Measurements from ENCODE around the gene SDC1.

Gene SDC1

DNA sequence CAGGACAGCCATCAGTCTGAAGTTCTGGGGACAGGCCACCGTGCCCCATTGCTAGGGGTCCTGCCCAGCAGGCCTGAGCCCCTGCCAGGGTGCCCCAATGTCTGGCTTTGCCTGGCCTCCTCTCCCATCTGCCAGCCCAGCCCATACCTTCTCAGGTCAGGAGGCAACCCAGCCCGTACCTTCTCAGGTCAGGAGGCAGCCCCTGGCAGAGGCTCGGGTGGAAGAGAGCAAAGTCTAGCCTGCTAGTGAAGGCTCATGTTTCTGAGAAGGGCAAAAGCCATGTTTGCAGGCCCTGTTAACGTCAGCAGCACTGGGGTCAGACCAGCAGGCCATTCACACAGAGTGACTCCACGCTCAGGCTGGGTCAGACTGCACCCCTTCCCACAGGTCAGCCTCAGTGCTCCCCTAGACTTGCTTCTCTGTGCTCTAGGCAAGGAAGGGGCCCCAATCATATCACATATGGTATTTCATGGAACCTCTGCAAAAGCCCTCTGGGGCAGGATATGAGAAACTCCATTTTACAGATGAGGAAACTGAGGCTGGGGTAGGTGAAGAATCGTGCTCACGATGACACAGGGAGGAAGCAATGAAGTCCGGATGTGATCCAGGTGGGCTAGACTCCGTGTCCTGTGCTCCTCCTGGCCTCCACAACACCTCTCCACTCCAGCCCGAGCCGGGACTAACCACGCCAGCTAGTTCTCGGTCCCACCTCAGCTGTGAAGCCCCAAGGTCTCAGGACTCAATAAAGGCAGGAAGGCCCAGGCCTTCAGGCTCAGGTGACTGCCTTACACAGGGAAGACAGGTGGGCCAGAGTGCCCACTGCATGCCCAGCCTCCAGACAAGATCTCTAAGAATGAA, 9.5 kb downstream of the SDC1 start:
- no peak for DNase-seq (ENCODE audit: low read depth in 2 of 2, low spot score in 1 of 2)

DNA sequence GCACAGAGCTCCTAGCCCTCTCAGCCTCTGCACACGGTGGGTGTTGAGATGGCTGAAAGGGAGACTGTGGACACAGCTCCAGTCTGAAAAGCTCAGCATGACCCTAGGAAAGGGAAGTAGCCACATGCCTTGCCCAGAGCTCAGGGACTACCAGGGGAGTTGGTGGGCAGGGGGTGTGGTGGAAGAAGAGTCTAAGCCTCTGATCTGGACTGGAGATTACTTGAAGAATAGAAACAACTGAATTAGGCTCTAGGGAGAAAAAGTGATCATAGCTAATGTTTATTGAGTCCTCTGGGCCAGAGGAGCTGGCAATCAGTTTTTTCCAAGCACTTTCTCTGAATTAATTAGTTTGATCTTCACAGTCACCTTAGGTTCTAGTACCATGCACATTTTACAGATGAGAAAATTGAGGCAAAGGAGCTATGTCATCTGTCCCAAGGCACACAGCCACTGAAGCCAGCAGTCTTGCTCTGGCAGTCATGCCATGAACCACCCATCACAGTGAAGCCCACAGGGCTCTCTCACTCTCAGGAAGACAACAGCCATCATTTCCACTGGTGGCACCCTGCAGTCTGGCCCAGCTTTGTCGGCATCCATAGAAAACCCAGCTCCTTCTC, 10.3 kb downstream of the SDC1 start:
- no peak for DNase-seq (ENCODE audit: low read depth in 2 of 2, low spot score in 1 of 2)

DNA sequence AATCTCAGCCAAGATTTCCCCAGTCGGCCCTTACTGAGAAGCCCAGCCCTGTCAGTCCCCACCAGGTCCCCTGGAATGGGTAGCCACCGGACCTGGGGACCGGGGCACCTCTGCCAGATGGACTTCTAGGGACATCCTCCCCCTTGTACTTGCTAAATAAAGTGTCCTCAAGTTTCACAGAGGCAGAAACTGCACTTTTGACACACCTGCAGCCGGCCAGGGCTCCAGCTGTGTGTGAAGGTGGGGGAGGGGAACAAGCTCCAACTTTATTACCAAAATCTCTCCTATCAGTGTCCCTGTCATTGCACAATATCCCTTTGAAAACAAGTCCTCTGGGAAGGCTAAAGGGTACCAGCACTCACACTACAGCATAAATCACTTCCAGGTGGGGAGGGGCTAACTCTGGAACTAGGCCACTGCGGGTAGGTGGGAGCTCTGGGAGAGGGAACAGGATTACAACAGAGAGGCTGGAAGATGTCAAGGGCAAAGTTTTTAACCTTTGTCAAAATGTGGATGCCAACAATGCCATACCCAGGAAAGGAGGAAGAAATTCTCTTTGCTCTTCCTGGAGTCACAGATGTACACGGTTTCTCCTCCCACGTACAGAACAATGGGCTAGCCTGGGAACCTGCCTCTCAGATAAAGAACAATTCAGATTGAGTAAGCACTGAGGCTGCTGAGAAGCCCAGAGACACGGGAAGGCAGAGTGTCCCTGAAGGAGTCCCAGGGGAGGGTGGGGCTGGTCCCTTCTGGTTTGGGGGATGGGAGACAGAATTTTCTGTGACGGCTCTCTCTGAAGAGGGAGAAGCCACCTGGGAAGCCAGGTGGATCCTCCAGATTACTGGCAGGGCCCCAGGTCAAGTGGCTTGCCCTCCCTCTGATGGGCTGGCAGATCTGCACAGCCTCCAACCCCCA, 11.0 kb downstream of the SDC1 start:
- DNase-seq (ENCODE audit: low read depth in 2 of 2, low spot score in 1 of 2), result no peak

DNA sequence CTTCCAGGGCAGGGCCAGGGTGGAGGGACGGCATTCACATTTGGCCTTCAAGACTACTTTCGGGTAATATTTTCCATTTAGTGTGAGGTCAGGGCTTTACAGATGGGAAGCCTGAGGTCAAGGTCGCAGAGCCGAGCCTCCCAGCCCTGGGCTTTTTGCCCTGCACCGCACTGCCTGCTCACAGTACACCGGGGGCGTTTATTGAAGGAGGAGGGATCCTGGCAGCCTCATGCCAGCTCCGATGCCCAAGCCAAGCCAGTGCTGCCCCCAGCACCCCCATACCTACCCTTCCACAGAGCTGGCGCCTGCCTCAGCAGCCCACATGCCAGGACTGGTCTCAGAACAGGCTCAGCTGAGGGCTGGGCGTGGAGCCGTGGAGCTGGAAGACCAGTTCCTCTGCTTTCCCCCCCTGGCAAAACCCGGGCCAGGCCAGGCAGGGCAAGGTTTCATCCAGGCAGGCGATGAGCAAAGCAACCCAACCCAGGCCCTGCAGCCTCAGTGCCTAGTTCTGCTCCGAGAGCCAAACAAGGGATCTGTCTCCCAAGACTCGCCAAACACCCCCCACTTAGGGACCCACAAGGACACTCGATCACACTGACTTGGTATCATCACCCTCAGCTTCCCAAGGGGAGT, 11.9 kb downstream of the SDC1 start:
- DNase-seq (ENCODE audit: low read depth in 2 of 2, low spot score in 1 of 2), result no peak

DNA sequence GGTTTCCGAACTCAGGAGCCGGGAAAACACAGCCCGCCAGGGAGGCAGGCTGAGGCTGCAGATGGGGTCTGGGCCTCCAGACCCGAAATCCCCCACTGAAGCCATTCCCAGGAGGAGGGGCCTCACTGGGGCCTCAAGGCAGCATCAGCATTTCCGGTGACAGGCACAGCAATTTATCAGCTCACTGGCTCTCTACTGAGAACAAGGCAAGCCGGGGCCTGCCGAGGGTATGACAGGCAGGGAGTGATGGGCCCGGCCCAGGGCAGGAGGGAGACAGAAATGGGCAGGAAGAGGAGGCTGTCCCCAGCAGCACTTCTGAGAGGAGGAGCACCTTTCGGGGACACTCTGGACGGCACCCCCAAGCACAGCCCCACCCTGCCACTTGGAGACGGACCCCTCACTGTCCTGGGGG, 12.5 kb downstream of the SDC1 start:
- no peak for DNase-seq (ENCODE audit: low read depth in 2 of 2, low spot score in 1 of 2)

DNA sequence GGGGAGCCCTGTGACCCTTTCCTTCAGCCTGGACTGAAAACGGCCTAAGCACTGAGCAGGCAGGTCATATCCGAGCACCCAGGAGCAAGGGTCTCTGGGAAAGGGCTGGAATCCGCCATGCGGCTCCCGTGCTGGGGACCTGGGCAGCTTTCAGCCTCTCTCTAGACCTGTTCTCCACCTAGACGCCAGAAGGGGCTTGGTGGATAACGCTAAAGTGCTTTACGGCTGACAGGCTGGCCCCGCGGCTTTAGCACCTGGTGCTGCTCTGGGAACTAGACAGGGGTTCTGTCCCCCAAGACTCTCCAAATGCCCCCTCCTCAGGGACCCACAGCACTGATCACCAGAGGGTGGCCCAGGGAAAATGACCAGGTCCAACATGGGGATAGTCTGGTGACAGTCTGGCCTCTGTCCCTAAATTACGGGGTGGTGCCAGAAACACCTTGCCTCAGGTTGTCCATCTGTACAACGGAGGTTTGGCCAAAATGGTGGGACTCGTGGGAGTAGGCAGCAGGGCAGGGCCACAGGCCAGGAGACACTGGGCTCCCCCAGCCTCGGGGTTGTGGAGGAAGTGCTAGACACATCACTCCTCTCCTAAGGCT, 13.0 kb downstream of the SDC1 start:
- no peak for DNase-seq (ENCODE audit: low read depth in 2 of 2, low spot score in 1 of 2)

DNA sequence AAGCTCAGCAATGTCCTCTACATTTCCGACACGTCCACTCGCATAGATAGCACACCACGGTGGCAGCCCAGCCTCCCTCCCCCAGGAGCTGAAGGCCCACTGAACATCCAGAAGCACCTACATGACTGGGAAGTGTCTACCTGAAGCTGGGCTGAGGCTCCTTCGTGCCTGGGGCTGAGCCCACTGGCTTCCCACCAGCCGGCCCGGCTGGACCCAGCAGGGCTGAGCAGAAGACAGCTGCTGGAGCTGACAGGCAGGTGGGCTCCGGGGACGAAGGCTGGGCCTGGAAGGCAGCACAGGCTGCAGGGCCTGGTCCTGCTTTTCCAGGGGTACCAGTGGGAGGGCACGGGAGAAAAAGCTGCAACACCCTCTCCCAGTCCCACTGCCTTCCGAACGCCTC, 13.5 kb downstream of the SDC1 start:
- DNase-seq (ENCODE audit: low read depth in 2 of 2, low spot score in 1 of 2), result no peak

DNA sequence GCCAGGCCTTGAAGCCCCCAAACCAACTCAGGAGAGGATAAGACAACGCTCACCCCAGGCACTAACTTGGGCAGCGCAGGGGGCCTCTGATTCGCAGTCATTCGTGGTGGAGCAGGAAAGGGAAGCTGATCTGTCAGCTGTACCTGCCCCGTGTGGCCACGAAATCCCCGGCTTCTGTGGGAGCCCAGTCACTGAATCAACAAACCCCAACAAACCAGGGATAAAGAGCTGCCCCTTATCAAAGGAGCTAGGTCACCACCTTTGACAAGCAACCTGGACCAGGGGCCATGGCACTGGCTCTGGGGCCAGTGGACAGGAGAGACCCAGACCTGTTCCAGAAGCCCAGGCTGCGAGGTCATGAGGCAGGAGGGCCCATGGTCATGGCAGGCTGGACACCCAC, 14.5 kb downstream of the SDC1 start:
- no peak for DNase-seq (ENCODE audit: low read depth in 2 of 2, low spot score in 1 of 2)

DNA sequence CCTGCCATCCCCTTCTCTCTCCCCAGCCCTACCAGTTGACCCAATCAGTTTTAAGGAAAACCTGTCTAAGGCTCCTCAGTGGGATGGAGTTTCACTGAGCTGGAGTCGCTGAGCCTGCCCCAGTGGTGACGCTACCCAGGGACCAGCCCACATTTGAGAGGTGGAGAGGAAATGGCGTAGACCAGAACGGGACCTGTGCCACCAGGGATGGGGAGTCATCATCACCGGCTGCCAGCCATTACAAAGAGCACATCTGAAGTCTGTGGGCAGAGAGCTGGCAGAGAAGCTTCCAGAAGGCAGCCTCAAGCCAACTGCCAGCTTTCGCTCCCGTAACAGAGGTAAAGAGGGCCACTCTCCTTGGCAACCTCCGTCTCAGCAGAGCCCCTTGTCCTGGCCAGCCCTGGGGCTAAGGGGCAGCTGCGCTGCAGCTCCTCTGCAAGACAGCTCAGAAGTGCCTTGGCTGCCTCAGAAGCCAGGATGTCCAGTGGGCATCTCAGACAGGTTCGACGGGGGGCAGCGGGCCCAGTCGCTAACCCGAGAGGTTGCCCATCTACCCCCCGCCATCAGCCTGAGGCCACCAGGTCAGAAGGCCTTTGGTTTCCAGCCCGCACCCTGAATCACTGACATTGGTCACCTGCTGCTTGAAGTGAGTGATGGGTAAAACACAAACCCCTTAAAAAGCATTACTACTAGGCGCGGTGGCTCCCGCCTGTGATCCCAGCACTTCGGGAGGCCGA, 15.4 kb downstream of the SDC1 start:
- no peak for DNase-seq (ENCODE audit: low read depth in 2 of 2, low spot score in 1 of 2)

DNA sequence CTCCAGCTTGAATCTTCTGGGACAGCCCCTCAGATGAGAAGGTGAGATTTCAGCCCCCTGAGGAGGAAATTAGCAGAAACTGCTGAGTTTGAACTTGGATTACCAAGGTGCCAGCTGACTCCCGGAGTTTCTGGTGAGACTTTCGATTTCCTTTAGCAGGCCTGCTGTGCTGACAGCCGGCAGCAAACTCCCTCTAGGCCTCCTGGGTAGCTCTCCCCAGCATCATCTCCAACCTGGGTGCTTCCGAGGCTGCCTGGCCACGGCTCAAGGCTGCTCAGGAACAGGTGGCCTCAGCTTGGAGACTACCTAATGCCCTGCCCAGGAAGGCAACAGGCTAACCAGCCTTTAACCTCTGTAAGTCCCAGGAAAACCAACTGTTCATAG, 16.5 kb downstream of the SDC1 start:
- DNase-seq (ENCODE audit: low read depth in 2 of 2, low spot score in 1 of 2), result no peak

DNA sequence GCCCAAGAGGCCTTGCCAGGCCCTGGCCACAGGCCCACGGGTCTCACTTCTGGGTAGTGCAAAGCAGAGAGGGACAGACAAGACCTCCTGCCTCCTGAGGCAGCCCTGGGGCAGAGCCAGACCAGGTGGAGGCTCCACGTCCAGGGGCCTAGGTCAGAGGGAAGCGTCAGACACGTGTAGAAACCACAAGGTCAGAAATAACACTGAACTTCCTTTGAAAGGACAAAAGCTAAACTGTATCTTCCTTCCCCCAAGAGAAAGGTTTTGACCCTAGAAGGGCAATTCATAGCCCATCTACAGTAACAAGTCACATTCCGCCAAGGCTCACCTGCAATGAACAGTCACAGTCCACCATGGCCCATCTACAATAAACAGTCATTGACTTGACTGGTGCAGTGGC, 17.9 kb downstream of the SDC1 start:
- no peak for DNase-seq (ENCODE audit: low read depth in 2 of 2, low spot score in 1 of 2)

DNA sequence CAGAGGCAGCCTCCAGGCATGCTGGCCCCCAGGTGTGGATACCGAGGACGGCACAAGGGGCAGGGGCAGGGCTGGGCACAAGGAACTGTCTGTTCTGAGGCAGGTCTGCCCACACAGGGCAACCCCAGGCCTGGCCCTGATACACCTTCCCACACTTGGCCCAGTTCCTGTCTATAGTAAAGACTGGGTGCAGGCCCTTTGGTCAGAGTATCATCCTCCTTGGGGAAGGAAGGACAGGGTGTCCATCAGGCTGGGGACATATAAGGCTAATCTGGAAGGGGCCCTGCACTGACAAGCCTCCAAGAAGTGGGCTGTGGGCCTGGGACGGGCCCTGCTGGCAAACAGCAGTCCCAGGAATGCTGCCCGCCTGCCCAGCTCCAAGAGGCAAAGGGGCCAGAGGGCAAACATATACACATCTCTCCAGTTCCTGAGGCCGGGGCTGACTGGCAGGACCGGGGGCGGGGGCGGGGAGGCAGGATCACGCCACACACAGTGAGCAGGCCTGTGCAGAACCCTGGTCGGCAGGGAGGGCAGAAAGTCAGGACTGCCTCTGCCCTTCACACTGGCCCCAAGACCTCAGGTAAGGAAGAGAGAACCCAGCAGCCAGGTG, 18.9 kb downstream of the SDC1 start:
- DNase-seq (ENCODE audit: low read depth in 2 of 2, low spot score in 1 of 2), result no peak

DNA sequence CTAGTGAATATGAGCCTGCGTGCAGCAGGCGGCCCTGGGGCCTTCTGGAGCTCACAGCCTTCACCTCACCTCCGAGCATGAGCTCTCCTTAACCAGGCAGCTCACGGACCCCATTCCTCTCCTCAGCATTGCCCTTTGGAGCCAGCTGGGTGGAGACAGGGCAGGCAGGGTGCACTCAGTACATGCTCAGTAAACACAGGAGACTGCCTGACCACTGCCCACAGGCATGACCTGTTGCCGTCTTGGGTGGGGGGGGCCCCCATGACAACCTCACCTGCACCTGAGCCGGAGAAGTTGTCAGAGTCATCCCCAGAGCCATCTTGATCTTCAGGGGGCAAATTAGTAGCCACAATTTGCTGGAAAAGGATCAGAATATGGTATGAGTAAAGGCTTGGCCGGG, 19.9 kb downstream of the SDC1 start:
- no peak for DNase-seq (ENCODE audit: low read depth in 2 of 2, low spot score in 1 of 2)

DNA sequence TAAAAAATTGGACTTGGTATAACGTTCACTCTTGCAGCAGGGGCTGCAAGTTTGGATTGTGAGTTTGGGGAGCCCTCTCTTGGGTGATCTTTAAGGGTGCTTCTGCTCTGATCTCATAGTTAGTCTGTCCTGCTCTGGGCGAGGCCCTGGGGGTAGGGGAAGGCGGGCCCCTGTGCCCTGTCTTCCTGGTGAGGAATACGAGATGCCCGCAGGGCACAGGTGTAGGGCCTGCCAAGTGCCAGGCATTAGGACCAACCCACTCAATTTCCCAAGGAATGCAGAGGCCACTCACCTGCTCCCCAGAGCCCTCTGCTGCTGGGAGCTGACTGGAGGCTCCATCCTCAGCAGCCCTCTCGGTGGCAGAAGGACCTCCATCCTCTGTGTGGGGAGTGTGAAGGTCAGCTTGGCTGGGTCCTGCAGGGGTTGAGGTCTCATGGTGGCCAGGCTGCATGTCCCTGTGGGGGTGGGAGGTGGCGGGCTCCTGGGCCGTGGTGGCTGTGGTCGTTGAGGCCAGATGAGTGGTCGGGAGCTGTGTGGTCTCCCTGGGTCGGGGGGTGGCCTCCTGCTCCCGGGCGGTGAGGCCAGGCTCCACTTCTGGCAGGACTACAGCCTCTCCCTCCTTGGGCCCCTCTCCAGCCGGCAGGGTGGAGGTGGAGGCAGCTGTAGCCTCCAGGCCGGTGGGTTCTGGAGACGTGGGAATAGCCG, 21.3 kb downstream of the SDC1 start:
- DNase-seq (ENCODE audit: low read depth in 2 of 2, low spot score in 1 of 2), result no peak

DNA sequence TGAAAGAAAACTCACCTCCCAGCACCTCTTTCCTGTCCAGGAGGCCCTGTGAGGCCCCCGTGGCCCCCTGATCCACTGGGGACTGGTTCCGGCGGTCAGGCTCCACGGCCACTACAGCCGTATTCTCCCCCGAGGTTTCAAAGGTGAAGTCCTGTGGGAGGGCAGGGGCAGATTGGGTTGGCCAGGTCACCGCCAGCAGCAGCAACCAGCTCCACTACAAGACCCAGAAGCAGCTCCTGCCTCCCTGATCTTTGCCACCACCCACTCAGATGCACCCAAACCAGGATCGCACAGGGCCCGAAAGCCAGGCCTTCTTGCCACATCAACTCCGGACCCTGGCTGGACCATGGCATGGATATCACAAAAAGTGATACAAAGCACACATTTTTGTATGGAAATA, 21.9 kb downstream of the SDC1 start:
- DNase-seq (ENCODE audit: low read depth in 2 of 2, low spot score in 1 of 2), result no peak

DNA sequence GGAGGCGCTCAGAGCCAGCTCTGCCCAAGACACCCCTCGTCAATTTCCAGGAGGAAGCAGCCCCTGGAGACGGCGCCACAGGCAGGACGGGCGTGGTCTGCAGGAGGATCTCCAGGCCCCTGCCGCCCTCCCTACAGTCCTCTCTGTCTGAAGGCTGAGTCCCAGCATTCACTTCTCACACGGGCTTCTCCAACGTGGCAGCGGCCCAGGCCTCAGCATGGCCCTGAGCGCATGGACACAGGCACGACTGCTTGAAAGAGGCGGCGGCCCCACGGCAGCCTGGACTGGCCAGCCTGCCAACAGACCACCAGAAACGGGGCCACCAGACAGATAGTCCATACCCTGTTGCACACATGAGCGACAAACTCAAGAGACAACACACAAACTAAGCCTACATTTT, 23.3 kb downstream of the SDC1 start:
- DNase-seq (ENCODE audit: low read depth in 2 of 2, low spot score in 1 of 2), result no peak

DNA sequence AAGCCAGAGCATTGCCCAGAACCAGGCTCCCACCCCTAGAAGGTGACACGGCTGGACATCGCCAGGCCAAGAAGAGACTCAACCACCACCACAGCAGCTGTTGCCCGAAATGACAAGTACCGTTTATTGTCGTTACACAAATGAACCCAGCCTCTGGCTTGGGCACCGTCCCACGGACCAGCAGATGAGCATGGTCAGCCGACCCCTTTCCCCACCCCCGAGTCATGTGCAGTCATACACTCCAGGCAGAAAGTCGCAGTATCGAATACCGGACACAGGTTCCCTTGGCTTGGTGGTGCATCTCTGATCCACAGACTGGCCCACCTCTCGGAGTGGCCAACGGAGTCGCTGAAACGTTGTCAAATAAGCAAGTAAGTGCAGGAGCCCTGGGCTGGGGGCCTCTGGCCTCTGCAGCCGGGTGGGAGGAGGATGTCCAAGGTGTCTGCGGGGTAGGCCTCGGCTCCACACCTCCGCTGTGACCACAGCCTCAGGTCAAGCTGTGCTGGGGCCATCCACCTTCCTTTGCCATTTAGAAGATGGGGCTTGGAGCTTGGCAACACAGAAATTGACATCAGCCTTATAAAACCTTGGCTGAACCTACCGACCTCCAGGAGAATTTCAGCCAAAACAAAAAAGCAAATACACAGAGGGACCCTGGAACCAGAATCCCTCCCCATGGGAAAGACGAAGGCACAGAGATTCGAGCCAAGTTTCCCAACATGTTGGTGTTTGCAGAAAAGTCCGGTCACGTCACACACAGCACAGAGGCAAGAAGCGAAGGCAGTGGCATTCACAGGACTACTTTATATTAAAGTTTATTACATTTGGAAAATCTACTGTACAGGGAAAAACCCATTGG, 24.0 kb downstream of the SDC1 start:
- DNase-seq (ENCODE audit: low read depth in 2 of 2, low spot score in 1 of 2), result no peak

DNA sequence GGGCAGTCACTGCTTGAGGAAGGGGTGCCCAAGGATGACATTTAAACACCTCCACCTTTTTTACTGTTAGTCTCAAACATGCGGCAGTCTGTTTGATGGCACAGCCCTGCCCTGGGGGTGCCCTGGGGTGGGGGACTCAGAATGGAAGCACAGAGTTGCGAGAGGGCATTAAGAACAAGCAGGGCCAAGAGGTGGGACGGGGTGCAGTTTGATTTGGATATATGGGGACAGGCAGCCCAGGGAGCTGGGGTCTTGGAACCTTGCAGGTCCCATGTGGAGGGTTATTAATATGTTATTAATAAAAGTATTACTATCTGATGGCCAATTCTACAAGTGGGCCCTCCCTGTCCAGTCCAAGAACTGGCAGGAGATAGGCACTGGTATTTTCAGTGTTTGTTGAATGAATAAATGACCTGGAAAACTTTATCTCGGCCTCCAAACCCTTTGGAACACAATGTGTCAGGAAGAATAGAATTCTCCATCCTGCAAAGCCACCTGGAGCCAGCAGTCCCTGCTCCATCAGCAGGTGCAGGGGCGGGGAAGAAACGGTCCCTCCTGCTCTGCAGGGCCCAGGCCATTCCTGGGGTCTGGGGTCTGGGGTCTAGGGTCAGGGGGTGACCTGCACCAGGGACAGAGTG, 25.2 kb downstream of the SDC1 start:
- no peak for DNase-seq (ENCODE audit: low read depth in 2 of 2, low spot score in 1 of 2)

Data from stimulated activated CD8-positive, alpha-beta memory T cell treated with anti-CD3 and anti-CD28 coated beads, Interleukin-4, amount 100 ng/mL, for 1 hour (primary cell).